HG02938 (cell line): ENCODE results near the gene OVAAL.

ENCODE experiments used
- ATAC-seq: cut with Tn5 transposase; IDR thresholded peaks from one replicate; pipeline ENCODE4 v1.9.1; 2021; ENCODE audit warnings: mild to moderate bottlenecking, moderate library complexity; ENCODE audit not compliant: unreplicated experiment

The OVAAL gene

GRCh38 chr1:180568184-180568583 is 9.4 kb downstream of the OVAAL start:
- ATAC-seq = no peak

- ATAC-seq = no peak
Observed at GRCh38 chr1:180571060-180571831, 12.5 kb downstream of the OVAAL start.

- ATAC-seq = no peak
Observed at GRCh38 chr1:180571832-180572636, 13.3 kb downstream of the OVAAL start.

- ATAC-seq = no peak
Observed at GRCh38 chr1:180572760-180573159, 14.0 kb downstream of the OVAAL start.

GRCh38 chr1:180574031-180574713 is 15.4 kb downstream of the OVAAL start:
- ATAC-seq = no peak

GRCh38 chr1:180577361-180577760 is 18.6 kb downstream of the OVAAL start:
- no peak for ATAC-seq

GRCh38 chr1:180579961-180580611 is 21.3 kb downstream of the OVAAL start:
- no peak for ATAC-seq

GRCh38 chr1:180581635-180582039 is 22.9 kb downstream of the OVAAL start:
- no peak for ATAC-seq

GRCh38 chr1:180584869-180585268 is 26.1 kb downstream of the OVAAL start:
- ATAC-seq = no peak

GRCh38 chr1:180585994-180586359 is 27.2 kb downstream of the OVAAL start:
- no peak for ATAC-seq

GRCh38 chr1:180586671-180587155 is 27.9 kb downstream of the OVAAL start:
- ATAC-seq = no peak

GRCh38 chr1:180588121-180588520 is 29.4 kb downstream of the OVAAL start:
- ATAC-seq = no peak

- no peak for ATAC-seq
Observed at GRCh38 chr1:180590889-180591288, 32.1 kb downstream of the OVAAL start.

- no peak for ATAC-seq
Observed at GRCh38 chr1:180593382-180593781, 34.6 kb downstream of the OVAAL start.

GRCh38 chr1:180594723-180595122 is 36.0 kb downstream of the OVAAL start:
- ATAC-seq = no peak

GRCh38 chr1:180595966-180596365 is 37.2 kb downstream of the OVAAL start:
- no peak for ATAC-seq

GRCh38 chr1:180597520-180597919 is 38.8 kb downstream of the OVAAL start:
- ATAC-seq = no peak

GRCh38 chr1:180598333-180598974 is 39.7 kb downstream of the OVAAL start:
- no peak for ATAC-seq

GRCh38 chr1:180600343-180600742 is 41.6 kb downstream of the OVAAL start:
- no peak for ATAC-seq

- no peak for ATAC-seq
Observed at GRCh38 chr1:180601512-180601911, 42.7 kb downstream of the OVAAL start.
